Spinal cord (tissue), 10 donors: ENCODE data around the gene ADGRL2. TPM values are rescaled to one million over a fixed set of nuclear protein-coding genes. Genes with fewer than 3 reads are reported as not detected.

ENCODE experiments used
- DNase-seq, 6 donors: peaks; one replicate each; pipeline versions ENCODE4 v3.0.0 to v3.0.0-alpha.2; 2013 to 2015; ENCODE audit warnings: low spot score in 6 of 6, low read depth in 4 of 6
- H3K27ac ChIP-seq: one replicate; pipeline ENCODE4 v1.5.1; 2013; ENCODE audit warnings: low read depth, low read length, control low read depth
- H3K27me3 ChIP-seq: one replicate; pipeline ENCODE4 v1.6.1; 2013; ENCODE audit warnings: low read length; ENCODE audit not compliant: control insufficient read depth, insufficient read depth
- H3K36me3 ChIP-seq: one replicate; pipeline ENCODE4 v1.6.1; 2013; ENCODE audit warnings: low read length; ENCODE audit not compliant: control insufficient read depth, insufficient read depth
- H3K4me1 ChIP-seq: one replicate; pipeline ENCODE4 v1.6.1; 2013; ENCODE audit warnings: low read length; ENCODE audit not compliant: control insufficient read depth, insufficient read depth
- H3K4me3 ChIP-seq: one replicate; pipeline ENCODE4 v1.5.1; 2013; ENCODE audit warnings: low read depth, low read length, control low read depth
- H3K9me3 ChIP-seq: one replicate; pipeline ENCODE4 v1.6.1; 2013; ENCODE audit warnings: low read length; ENCODE audit not compliant: control insufficient read depth, insufficient read depth
- WGBS: methylation state at CpG from one replicate; pipeline ENCODE4 v1.1.5; 2013; ENCODE audit warnings: missing lambda C conversion rate; ENCODE audit not compliant: insufficient coverage; 5-methylcytosine and 5-hydroxymethylcytosine counted together
- polyA plus RNA-seq, 2 donors: library from polyadenylated mRNA; unstranded; fragments of 120-200 nt; gene quantifications; one replicate each; pipeline ENCODE4 v1.2.1, GENCODE V29; 2013; ENCODE audit not compliant: insufficient read length in 2 of 2
- total RNA-seq, 2 donors: library from RNA; depleted of rRNA in 1 of 2; stranded (reverse); fragments of 120-200 nt in 1 of 2; fragments of >200 nt in 1 of 2; gene quantifications; one replicate each; pipeline versions ENCODE4 v1.2.3 to v1.2.4, GENCODE V29; 2013 to 2014
- donor health status: healthy.

ADGRL2 gene
- total and polyA plus RNA-seq, 4 donors: 87.9 to 176 (median 103) TPM

- Histone ChIP-seq H3K27ac (no peak overlapping the region), H3K9me3 (no peaks in the 10 kb centered on the region), H3K4me3 (no peak overlapping the region), H3K4me1 (peaks cover 4% of the 10 kb centered on the region), H3K36me3 (no peaks in the 10 kb centered on the region), H3K27me3 (no peaks in the 10 kb centered on the region)
- peak in 1 of 6 donors; percentile 37 for DNase-seq
- WGBS: no CpG with 5 or more reads among the region's 4 CpGs
Measured at GRCh38 chr1:81921344-81921743, 120.6 kb downstream of the ADGRL2 start.

- no CpG with 5 or more reads among the region's 5 CpGs for WGBS
- no peaks in the 10 kb centered on the region for H3K36me3 ChIP-seq
- no peak for DNase-seq
- H3K9me3 ChIP-seq: no peaks in the 10 kb centered on the region
- H3K27me3 ChIP-seq: no peaks in the 10 kb centered on the region
- no peak overlapping the region for H3K4me3 ChIP-seq
- no peak overlapping the region for H3K27ac ChIP-seq
- H3K4me1 ChIP-seq: peaks cover 4% of the 10 kb centered on the region
Measured at GRCh38 chr1:81921851-81922462, 121.2 kb downstream of the ADGRL2 start.

- peaks cover 4% of the 10 kb centered on the region for H3K4me1 ChIP-seq
- H3K9me3 ChIP-seq: no peaks in the 10 kb centered on the region
- no peak overlapping the region for H3K4me3 ChIP-seq
- no peak for DNase-seq
- H3K36me3 ChIP-seq: no peaks in the 10 kb centered on the region
- WGBS: no CpG with 5 or more reads among the region's 2 CpGs
- no peak overlapping the region for H3K27ac ChIP-seq
- H3K27me3 ChIP-seq: no peaks in the 10 kb centered on the region
Measured at GRCh38 chr1:81922955-81923354, 122.2 kb downstream of the ADGRL2 start.

GRCh38 chr1:81929106-81929505, 128.4 kb downstream of the ADGRL2 start:
- WGBS: no CpG with 5 or more reads among the region's 4 CpGs
- Histone ChIP-seq H3K4me1 (no peaks in the 10 kb centered on the region), H3K9me3 (no peaks in the 10 kb centered on the region), H3K36me3 (no peaks in the 10 kb centered on the region), H3K27ac (no peak overlapping the region), H3K27me3 (peaks cover 2% of the 10 kb centered on the region), H3K4me3 (no peak overlapping the region)
- DNase-seq: peak in 1 of 6 donors; percentile 38

GRCh38 chr1:81936853-81937252, 136.1 kb downstream of the ADGRL2 start:
- DNase-seq: peak; percentile 35 to 96 (median 64)

DNA sequence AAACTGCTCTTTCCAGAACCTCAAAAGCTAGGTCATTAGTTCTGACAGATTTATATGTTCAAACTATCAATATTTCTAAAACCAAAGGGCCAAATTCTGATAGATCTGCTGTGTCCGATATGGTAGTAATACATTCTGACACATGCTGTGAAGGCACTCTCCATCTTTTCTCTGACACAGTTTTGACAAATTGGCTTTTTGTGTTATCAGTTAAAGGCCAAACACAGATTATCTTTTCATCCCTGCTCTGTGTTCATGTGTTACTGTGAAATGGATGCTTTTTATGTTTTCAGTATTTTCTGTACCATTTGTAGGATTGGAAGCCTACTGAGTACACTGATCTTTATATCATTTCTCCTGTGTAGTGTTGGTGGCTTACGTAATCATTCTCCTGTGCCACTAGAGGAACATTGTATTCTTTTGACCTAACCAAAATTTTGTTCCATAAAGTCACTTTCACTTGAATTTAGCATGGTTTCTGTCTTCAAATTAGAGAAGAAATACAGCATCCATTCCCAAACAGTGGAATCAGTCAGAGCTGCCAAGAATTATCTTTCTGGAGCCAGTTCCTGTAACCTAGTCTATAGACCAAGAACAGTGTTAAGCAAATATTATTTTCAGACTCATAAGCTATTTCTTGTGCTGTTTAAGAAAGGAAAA, 137.2 kb downstream of the ADGRL2 start:
- Histone ChIP-seq H3K36me3 (no peaks in the 10 kb centered on the region), H3K27me3 (peaks cover 6% of the 10 kb centered on the region), H3K4me1 (no peaks in the 10 kb centered on the region), H3K27ac (no peak overlapping the region), H3K9me3 (no peaks in the 10 kb centered on the region), H3K4me3 (no peak overlapping the region)
- peak in 1 of 6 donors; percentile 13 for DNase-seq
- 100% methylated on average over 1 of the region's 2 CpGs for WGBS

More at GRCh38 chr1:81936853-81937252, 136.1 kb downstream of the ADGRL2 start:
- H3K9me3 ChIP-seq: no peaks in the 10 kb centered on the region
- no peak overlapping the region for H3K27ac ChIP-seq
- no peak overlapping the region for H3K4me3 ChIP-seq
- peaks cover 5% of the 10 kb centered on the region for H3K27me3 ChIP-seq
- no peaks in the 10 kb centered on the region for H3K4me1 ChIP-seq
- WGBS: 0% methylated on average over 1 of the region's 2 CpGs
- no peaks in the 10 kb centered on the region for H3K36me3 ChIP-seq

GRCh38 chr1:81948495-81948894, 147.8 kb downstream of the ADGRL2 start:
- Histone ChIP-seq H3K4me3 (no peak overlapping the region), H3K27ac (no peak overlapping the region), H3K4me1 (no peaks in the 10 kb centered on the region), H3K36me3 (no peaks in the 10 kb centered on the region), H3K27me3 (no peaks in the 10 kb centered on the region), H3K9me3 (no peaks in the 10 kb centered on the region)
- DNase-seq: peak in 1 of 6 donors; percentile 42
- no CpG with 5 or more reads among the region's 2 CpGs for WGBS

DNA sequence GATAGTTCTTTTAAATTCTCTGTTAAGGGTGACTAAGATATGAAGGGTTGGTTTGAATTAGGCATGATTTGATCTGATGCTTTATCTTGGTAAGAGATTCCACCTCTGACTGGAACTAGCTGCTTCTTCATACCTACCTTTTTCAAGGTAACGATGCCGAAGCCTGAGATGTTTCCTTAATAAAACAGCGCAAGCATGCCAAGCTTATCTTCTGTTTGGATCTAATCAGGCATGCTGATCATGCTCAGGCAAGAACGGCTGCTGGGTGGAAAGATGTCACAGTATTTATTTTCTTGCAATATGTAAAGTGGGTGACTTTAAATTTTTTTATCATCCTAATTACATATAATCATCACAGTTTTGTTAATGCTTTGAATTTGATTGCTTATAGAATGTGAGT, 148.7 kb downstream of the ADGRL2 start:
- Histone ChIP-seq H3K27me3 (no peaks in the 10 kb centered on the region), H3K36me3 (no peaks in the 10 kb centered on the region), H3K27ac (no peak overlapping the region), H3K4me1 (no peaks in the 10 kb centered on the region), H3K4me3 (no peak overlapping the region), H3K9me3 (no peaks in the 10 kb centered on the region)
- WGBS: 100% methylated on average over 1 of the region's 4 CpGs
- DNase-seq: peak in 2 of 6 donors; percentile 31 to 64

DNA sequence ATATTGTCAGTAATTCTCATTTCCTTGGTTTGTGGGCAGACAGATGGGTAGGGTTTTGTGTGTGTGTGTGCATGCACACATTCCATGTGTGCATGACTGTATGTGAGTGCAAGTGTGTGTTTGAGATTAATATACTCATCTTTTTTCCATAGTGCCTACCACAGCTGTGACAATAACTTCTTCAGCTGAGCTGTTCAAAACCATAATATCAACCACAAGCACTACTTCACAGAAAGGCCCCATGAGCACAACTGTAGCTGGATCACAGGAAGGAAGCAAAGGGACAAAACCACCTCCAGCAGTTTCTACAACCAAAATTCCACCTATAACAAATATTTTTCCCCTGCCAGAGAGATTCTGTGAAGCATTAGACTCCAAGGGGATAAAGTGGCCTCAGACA, 149.3 kb downstream of the ADGRL2 start:
- DNase-seq: no peak
- Histone ChIP-seq H3K4me3 (no peak overlapping the region), H3K9me3 (no peaks in the 10 kb centered on the region), H3K27ac (no peak overlapping the region), H3K4me1 (no peaks in the 10 kb centered on the region), H3K36me3 (no peaks in the 10 kb centered on the region), H3K27me3 (no peaks in the 10 kb centered on the region)
